ENCODE data around the gene PPP1R36.

DNA sequence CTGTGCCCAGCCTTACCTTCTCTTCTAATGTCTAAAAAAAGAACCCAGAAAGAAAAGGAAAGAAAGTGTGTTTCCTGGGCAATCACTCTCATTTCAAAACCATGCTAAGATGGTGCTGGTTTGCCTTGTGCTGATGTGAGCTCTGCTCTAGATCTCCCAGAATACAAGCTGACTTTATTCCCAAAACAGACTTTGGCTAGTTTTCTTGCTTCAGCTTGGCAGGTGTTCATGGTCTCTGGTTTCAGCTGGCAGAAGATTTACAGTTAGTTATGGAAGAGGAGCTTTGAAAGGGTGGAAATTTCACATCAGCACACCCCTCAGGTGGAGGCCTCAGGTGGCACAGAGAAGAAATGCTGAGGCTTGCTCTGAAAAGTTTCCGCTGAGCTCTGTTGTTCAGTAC, 34.4 kb downstream of the PPP1R36 start:
- TF ChIP-seq POLR2AphosphoS5 (IDR thresholded peaks at IDR 0.05; ENCODE audit: borderline replicate concordance, low read depth, low read length) (no peak), EZH2 (IDR thresholded peaks at IDR 0.05) (no peak)

All from SK-N-MC (cell line).